B cell (primary cell): Measurements from ENCODE around the gene GRID1.

Experiments
- CTCF ChIP-seq: fragments of 200-600 bp; IDR thresholded peaks from one replicate; pipeline ENCODE4 v1.8.0; 2022; ENCODE audit warnings: antibody characterized with exemption, mild to moderate bottlenecking
- EZH2 ChIP-seq: IDR thresholded peaks from 2 replicates; pipeline ENCODE4 v1.6.1; 2012; ENCODE audit warnings: borderline replicate concordance, low read depth, mild to moderate bottlenecking, moderate library complexity, low read length; ENCODE audit not compliant: insufficient read depth, poor library complexity, severe bottlenecking

DNA sequence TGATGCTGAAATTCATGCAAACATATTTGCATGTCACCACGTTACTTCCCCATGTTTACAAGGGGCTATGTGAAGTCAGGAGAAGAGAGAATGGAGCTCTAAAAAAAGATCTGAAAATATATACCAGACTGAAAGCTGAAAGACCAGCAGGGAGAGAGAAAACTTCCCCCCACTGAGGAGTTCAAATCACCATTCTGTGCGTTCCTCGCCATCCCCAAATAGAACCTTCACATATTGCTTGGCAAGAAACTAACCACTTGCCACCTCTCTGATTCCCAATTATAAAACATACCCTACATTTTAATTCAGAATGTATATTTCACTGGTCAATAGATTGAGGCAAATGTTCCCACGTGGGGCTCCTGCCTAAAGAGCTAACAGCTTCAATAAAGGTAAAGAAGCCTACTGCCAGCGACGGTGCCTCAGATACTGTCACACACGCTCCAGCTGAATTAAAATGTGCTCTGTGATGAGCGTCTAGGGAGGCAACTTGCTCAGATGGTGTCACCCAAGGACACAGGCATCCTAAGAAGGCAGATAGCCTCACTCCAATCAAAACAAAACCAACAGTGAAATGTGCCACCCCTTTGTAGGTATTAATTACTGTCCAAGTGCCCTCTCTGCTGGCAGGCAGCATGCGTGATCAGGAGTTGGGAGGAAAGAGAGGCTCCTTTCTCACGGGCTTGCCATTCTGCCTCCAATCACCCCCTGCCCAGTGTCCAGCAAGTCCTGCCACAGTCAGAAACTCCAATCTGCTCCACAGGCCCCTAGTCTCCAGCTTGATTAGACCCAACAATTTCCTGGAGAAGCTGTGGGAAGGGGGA is 298.2 kb downstream of the GRID1 start:
- no peak for TF ChIP-seq CTCF
- no peak for TF ChIP-seq EZH2
